ENCODE measurements around the gene GNG14.
"Not testable (repeated sequence)": the region's sequence is repeated elsewhere in the genome, so short reads cannot be mapped to it uniquely, and the experiment has no call there.

GNG14 gene

GRCh38 chr19:12720851-12721655, 33.3 kb downstream of the GNG14 start:
- peak overlapping the region; percentile 70 to 94 (median 81) for H3K4me3 ChIP-seq
- peak overlapping the region; percentile 91 to 99 (median 97) for H3K27ac ChIP-seq

DNA sequence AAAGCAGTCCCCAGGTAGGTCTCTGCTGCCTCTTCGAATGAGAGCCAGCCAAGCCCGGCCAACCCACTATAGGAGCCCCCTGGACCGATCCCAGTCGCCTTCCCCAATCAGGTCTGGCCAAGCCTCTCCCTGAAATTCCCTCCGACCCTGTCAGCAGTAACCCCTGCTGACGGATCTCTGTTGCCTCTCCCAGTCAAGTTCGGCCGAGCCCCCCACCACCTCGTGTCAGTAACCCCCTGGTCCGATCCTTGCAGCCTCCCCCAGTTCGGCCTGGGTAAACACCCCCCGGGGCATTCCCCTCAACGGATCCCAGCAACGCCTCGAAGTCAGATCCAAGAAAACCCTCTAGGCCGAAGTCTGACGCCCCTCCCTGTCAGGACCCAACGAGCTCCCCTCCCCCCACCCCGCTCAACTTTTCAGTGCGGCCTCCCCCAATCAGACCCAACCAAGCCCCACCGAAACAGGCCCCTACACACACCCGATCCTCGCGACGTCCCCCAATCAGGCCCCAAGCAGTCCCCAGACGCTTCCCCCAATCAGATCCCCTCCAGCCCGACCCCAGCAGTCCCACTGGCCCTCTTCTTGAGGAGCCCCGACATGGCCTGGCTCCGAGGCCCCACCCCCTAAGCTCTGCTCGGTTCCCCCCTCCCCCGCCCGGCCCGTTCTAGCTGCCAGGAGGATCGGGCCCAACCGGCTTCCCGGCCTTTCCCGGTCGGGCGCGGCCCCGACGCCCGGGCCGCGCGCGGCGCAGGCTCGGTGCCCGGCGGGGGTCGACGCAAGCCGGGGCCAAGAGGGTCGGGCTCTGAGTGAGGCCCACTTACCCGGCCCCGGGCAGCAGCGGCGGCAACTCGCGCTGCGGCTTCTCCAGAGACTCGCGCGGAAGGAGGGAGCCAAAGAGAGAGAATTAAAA, 34.1 kb downstream of the GNG14 start:
- Histone ChIP-seq H3K4me3 (peak overlapping the region; percentile 70 to 94 (median 81)), H3K27ac (peak overlapping the region; percentile 91 to 99 (median 97))

DNA sequence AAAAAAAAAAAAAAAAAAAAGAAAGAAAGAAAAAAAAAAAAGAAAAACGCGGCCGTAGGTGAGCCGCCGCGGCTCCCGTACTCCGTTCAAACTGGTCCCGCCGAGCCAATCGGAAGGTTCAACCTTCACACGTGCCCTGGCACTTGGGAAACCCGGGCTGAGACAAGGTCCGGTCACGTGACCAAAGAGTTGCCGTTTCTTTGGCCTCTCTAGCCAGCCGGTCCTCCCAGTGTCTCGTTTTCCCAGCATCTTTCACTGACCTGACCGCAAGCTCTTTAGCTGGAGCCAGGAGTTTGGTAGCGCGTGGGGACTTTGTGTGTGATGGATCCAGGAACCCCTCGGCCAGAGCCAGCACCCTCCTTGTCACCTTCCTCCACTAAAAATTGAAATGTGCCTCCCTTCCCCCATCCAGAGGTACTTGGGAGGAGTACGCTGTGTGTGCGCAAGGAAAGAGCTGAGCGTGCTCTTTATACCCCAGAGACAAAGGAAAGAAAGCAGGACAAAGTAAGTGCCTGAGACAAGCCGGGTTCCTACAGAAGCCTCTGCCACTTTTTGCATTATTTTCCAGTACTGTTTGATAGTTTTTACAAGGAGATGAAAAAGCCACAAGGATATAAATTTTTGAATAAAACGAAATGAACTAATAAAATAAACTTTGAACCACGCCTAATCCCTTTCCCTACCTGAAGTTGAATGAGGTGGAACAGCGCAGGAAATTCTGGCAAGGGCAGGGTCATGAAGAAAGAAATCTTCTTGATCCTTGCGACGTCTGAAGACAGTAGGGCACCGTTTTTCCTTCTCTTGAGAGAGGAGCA, 35.0 kb downstream of the GNG14 start:
- Histone ChIP-seq H3K4me3 (peak overlapping the region; percentile 70 to 94 (median 81)), H3K27ac (peak overlapping the region; percentile 91 to 99 (median 97))

- Histone ChIP-seq H3K27ac (peak overlapping the region; percentile 19 to 99 (median 96)), H3K4me3 (peak overlapping the region; percentile 70 to 94 (median 81))
Observed at GRCh38 chr19:12723381-12723640, 35.5 kb downstream of the GNG14 start.

DNA sequence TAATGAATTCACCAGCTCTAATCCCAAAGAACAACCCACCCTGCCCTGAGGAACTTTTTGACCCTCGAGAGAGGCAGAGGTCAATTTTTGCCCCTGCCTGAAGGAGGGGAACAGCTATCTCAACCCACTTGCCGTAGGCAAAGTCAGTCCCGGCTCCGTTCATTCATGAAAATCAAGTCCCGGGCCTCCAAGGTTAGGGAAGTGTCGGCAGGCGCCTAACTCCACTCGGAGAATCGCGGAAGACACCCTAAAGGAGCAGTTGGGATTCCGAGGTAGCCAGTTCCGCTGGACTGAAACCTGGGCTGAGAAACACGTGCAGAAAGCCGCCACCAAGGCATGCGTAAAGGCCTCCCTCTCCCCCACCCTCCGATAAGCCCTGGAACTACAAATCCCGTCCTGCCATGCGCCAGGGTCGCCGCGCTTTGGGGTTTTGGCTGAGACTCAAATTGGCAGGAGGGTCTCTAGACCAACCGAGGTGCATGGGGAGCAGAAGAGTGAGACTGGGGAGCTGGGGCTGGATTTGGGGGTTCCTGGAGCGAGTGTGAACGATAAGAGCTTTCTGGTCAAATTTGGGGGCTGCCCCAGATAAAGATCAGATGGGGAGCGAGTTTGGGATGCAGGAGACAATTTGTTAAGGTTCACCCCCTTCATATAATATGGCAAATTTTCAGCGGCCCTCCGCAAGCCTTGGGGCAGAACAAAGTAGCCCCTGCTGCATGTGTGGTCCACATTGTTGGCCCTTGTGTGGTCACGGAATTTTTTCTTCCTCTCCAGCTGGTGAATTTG, 36.0 kb downstream of the GNG14 start, which contains the start of gene TNPO2:
Gene TNPO2 (minus strand): TSS at position 292 of the 786 bp plus-strand sequence. CDS start 2,955 bp downstream, outside the sequence.
- peak within 1 kb of the TSS; percentile 19 to 99 (median 96) for H3K27ac ChIP-seq
- H3K4me3 ChIP-seq, result peak within 1 kb of the TSS; percentile 70 to 94 (median 81)

DNA sequence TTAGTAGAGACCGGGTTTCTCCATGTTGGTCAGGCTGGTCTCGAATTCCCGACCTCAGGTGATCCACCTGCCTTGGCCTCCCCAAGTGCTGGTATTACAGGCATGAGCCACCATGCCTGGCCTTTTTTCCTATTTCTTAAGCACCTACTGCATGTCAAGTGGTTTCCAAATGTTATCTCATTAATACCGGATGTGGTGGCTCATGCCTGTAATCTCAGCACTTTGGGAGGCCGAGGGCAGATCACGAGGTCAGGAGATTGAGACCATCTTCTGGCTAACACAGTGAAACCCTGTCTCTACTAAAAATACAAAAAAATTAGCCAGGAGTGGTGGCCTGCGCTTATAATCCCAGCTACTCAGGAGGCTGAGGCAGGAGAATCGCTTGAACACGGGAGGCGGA, 37.8 kb downstream of the GNG14 start:
- H3K4me3 ChIP-seq, H3K27ac ChIP-seq: not testable (repeated sequence)

DNA sequence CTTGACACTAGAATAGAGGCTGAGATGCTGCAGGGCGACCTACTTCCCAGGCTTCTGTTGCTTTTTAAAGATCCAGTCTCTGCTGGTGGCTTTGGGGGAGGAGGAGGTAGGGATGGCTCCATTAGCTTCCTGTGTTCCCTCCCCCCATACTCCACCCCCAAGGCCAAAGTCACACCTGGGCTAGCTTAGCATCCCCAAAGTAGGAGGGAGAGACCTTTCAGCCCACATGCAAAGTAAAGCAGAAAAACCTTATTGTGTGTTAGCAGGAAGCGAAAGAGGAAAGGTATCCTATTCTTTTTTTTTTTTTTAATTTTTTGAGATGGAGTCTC, 39.2 kb downstream of the GNG14 start:
- H3K27ac ChIP-seq, result no peak overlapping the region

GRCh38 chr19:12727745-12728433, 40.1 kb downstream of the GNG14 start:
- H3K27ac ChIP-seq, result no peak overlapping the region
- no peak overlapping the region for H3K4me3 ChIP-seq

More for the DNA sequence above, 39.2 kb downstream of the GNG14 start:
- no peak overlapping the region for H3K4me3 ChIP-seq

DNA sequence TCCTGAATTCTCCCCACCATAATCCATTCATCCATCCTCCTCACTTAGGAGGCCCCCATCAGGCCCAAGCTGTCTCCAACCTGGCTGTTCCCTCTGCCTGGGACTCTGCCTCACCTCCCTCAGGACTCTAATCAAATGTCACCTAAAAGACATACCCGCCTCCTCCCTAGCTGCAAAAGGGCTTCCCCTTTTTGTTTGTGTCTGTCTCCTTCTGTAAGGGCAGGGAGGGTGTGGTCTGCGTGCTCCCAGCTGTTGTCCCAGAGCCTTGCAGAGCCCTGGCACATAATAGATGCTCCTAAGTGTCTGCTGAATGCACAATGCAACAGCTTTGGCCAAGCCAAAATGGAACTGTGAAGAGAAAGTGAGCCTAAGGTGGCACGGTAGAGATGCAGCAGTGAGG, 42.3 kb downstream of the GNG14 start:
- H3K4me3 ChIP-seq, result no peak overlapping the region
- H3K27ac ChIP-seq, result no peak overlapping the region

DNA sequence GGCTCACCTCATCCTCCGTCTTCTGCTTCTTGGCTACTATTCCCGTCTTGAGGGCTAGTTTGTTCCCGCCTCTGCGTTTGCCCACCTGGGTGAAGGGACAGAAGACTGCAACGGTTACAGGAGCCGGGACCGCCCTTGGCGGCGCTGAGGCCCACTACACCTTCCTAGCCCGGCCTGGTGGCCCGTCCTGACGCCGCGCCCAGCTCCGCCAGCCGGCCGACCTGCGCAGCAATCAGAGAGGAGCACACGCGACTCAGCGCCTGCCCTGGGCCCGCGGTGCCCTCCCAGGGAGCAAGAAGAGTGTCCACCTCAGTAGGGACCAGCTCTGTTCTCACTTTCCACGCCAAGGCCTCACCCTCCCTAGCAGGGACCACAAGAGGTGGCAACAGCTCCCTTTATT, 43.5 kb downstream of the GNG14 start:
- no peak overlapping the region for H3K27ac ChIP-seq

DNA sequence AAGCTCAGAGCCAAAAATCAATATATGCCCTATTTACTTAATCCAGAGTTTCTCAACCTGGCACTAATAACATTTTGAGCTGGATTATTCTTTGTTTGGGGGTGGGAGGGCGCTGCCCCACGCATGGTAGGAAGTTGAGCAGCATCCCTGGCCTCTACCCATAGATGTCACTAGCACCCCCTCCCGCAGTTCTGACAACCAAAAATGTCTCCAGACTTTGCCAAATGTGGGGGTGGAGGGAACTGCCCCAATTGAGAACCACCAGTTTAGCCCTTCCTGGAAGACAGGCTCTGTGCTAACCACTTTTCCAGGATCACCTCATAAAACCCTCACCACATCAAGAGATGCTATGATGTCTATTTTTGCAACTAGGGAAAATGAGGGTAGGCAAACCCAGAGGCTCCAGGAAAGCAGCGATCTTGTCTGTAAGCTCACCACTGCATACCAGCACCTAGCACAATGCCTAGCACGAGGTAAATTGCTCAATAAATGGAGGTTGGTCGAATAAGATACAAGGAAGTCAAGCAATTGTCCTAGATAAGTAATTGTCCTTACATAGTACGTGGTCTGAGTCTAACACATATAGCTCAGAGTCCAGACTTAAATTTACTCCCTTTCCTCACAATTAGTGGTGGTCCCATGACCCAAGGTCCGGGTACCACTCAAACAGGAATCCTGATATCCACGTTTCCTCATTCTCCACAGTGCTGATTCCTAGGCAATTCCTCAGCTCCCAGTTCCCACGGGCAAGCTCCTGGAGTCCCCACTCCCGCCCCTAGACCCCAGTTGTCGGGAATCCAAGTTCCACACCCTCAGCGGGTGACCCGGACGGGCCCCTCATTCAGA, 45.8 kb downstream of the GNG14 start:
- H3K4me3 ChIP-seq, result peak overlapping the region; percentile 61 to 100 (median 88)

More for the DNA sequence above, 43.5 kb downstream of the GNG14 start:
- no peak overlapping the region for H3K4me3 ChIP-seq

GRCh38 chr19:12736995-12737834, 49.4 kb downstream of the GNG14 start, which contains the start of gene GET3:
GET3 (plus strand) TSS chr19:12737497; CDS start chr19:12737506, 9 bp downstream.
- H3K27ac ChIP-seq, result peak within 1 kb of the TSS; percentile 16 to 99 (median 96)
- H3K4me3 ChIP-seq, result peak within 1 kb of the TSS; percentile 69 to 91 (median 85)

More for the DNA sequence above, 45.8 kb downstream of the GNG14 start:
- H3K27ac ChIP-seq, result peak overlapping the region; percentile 63 to 100 (median 96)

GRCh38 chr19:12737835-12738351, 50.1 kb downstream of the GNG14 start:
- H3K4me3 ChIP-seq, result peak overlapping the region; percentile 69 to 91 (median 85)
- H3K27ac ChIP-seq, result peak overlapping the region in 20 of 21 experiments; percentile 85 to 99 (median 96)

All from skin epidermis (tissue), 12 donors.